HG03442 (cell line): ENCODE results near the gene OPCML.

Experiments
- ATAC-seq: cut with Tn5 transposase; IDR thresholded peaks from one replicate; pipeline ENCODE4 v1.9.1; 2021; ENCODE audit warnings: mild to moderate bottlenecking, moderate library complexity; ENCODE audit not compliant: unreplicated experiment

OPCML gene

DNA sequence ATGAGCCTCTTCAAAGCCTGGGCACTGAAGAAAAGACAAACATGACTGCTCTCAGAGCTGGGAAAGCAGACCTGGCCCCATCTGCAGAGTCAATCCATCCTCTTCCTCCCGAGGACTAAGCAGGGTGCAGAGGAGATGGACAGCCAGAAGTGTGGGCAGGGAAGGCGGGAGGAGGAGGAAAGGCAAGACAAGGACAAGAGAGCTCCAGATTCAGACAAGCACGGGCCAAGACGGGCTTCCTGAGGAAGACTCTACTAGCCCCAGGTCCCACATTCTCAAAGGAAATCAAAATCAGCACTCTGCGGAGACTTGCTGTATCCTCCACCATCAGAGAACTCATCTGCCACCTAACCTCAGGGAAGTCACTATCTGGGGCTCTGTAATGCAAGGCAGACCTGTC is 28.5 kb downstream of the OPCML start:
- no peak for ATAC-seq

DNA sequence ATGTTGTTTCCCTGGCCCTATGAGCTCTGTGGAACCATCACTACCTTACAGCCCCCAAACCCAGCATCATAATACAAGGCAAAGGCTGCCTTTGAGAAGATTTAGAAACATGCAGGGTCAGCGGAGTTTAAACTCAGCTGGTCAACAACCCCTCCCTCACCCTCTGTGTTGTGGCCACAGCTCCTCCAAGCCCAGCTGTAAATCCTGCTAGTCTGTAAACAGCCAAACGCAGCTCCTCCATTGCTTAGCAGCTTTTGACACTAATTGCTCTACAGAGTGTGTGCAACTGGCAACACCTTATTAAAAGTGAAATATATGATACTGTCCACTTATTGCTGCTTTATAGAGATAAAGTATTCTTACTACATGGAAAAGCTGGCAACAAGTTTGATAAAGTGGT is 29.1 kb downstream of the OPCML start:
- no peak for ATAC-seq

DNA sequence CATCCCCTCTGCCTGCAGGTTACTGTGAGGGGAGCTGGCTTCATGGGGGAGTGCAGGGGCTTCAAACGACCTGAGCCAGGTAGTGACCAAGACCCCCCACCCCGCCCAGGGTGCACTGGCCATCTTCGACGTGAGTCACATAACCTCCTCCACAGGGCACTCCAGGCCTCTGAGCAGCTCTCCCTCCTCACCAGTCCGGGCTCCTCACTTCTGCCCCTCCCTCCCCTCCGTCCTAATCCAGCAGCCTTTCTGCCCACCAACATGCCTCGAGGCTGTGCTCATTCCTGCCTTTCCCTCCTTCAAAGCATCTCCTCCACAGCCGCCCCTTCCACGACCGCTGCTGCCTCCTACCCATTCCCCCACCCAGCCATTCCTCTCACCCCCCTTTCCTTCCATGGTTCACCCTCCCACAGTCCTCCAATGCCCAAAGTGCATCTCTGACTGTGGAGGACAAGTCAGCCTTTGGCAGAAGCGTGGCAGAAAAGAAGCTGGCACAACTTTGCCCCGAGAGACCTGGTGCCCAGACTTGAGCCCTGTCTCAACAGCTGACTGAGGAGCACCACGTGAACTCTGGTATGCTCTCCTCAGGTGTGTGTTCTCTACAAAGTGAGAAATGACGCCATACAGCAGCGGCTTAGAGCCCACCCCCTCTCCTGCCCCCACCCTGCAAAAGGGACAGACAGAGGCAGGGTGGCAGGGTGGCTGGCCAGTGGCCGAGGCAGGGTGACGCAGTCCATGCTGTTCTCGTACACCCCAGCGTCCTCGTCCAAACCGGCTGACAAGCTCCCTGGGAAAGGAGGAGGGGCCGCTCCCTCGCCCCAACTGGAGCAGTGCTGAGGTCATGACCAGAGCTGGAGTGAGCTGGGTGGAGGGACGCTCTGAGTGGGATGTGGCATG is 30.4 kb downstream of the OPCML start:
- ATAC-seq: no peak

DNA sequence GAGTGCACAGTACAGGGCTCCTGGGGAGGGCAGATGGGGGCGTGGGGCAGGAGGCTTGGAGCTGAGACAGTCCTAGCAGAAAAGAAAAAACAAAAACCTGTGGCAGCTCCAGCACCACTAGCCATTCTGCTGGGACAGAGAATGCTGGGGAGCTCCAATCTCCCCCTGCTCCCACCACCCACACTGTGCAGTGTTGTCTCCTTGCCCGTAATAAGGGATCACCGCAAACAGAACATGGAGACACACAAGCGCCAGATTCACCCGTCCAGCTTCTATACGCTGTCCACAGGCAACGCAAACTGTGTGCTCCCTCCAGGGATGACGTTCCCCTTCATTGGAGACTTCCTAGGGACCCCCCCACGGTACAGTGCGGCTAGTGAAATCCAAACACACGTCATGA is 31.4 kb downstream of the OPCML start:
- no peak for ATAC-seq

DNA sequence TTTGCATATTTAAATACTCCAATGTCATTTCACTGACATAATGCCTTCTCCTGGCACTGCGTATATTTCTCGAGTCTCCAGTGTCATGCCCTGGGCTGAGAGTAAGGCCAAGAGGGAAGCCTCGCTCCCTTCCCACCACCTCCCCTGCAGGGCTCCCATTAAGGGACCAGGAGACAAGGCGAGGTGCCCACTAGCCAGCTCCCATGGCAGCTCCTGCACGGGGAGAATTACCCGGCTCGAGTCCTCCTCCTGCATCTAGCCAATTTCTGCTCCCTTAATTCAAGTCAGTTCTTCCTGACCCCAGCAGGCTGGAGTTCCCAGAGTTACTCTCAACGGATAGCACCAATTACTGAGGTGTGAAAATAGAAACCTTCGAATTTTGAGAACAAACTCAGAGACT is 31.9 kb downstream of the OPCML start:
- ATAC-seq: no peak

DNA sequence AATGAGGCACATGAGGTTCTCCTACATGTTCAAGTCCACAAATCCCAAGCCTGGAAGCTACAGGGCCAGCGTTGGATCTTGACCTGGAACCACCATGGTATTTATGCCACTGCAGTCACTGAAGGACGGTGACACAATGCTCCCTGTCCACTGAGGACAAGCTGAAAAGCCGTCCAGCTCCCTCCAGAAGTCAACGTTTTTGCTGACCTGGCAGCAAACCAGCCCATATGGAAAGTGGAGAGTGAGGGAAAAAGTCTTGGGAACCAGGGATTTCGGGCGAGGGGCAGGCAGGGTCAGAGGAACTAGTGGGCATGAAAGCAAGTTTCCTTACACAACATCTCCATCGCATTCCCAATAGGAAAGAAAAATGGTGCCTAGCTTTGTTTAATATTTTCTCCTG is 33.3 kb downstream of the OPCML start:
- no peak for ATAC-seq

DNA sequence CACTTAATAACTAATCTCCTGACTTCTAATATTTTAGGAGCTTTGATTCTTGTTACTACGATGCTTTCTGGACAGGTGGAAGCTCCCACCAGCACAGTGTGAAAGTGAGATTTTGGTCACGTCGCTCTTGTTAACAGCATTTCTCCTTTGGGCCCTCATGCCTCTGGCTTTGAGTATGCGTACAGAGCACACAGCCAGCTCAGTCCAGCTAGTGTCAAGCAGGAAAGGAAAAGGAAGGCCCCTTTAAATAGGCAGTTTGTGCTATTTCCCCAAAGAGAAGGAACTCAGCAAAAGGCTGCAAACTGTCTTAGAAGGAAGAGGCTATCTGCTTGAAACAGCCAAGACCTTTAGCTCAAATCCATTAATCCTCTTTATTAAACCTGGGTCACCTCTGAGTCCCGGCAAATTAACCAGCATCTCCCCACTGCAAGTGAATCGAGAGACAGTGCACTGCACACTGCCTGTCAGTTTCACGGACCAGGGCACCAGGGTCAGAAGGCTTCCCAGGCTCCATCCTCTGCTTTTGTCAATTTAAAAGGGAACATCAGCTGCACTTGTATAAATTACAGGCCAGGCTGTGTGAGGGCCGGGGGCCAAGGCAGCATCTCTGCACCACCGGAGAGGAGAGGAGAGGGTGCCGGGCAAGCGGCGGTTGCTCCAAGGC is 34.7 kb downstream of the OPCML start:
- ATAC-seq: no peak

DNA sequence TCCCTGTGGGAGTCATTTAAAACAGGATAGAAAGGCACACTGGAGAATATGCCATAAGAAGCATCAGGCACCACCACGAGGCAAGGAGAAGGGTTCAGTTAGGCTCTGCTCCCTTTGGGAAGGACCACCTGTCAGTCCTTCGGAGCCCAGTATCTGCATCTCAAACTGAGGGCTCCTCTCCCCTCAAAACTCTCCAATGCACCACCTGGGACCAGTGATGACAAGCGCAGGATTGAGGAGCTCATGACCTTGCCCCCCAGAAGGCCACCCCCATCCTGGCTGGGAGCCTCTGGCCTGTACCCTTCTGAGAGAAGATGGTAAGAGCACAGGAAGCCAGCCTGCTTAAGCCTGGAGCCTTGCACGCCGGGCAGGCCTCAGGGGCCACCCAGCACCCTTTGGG is 39.4 kb downstream of the OPCML start:
- no peak for ATAC-seq

DNA sequence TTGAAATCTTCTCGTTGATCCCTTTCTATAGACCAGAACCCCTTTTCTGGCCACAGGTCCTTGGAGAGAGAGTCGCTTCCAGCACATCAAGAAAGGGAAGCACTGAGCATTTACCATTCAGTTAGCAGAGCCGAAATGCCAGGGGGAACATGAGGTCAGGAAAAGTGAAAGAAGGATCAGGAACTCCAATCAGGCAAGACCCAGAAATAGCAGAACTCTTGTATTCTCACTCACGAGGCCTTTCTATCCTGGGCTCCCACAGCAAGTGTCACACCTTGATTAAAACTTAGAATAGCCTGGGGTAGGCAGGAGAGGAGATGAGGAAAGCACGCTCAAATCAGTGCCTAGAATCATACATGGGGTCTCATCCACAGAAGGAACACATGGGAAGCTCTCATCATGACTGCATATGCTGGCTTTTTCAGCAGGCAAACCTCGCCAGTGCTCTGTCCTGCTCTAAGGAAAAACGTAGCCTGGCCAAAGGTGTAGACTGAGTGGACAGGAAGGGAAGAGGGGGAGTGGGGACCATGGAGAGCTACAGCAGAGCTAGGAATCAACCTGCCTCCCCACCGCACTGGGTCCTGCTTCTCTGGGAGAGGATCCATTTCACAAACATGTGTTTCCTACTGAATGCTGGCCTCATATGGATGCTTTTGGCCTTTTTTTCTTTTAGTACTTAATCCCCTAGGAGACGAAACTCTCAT is 40.5 kb downstream of the OPCML start:
- ATAC-seq: no peak

DNA sequence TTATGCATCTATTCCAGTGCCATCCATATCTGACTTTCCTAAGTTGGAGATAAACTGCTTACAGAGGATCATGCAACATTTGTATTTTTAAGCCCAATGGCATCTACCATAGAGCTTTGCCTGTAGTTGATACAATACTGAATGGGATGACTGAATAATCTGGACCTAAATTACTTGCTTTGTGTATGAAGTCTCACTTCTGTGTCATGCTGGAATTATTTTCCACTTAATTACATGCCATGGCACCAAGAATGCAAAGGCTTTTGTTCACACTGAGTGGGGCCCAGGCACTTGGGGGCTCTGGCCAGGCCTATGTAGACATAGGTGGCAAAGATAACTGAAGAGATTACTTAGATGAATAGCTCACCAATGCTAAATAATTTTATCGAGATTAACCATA is 51.6 kb downstream of the OPCML start:
- ATAC-seq: no peak

DNA sequence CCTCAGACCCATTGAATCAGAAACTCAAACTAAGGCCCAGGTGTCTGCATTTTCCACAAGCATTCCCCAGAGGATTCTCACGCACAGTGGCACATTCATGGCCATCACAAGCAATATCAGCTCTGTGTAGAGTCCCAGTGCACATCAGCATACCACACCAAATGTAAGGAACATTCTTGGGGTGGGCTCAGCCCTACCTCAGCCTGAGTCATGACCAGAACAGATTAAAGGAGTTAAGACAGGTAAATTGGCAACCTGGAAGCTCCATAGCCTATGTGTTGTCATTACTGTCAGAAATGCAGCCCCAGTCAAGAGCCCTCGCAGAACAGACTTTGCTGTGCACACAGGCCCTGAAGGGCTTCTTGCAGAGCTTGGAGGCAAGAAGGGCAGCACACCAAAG is 53.1 kb downstream of the OPCML start:
- no peak for ATAC-seq

DNA sequence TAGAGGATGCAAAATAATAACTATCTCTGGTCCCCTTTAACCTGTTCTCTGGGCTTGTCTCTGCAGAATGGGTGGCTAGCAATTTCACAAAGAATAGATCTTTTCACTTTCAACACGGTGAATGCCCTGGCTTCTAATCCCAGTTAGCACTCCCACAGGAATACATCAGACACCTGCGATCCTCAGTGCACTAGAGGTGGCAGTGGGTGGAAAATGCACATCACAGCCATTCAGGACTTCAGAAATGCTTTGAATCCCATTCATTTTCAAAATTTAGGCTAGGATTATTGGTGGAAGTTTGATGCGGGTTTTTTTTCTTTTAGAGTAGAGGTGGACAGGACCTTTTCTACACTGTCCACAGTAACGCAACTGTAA is 55.1 kb downstream of the OPCML start:
- ATAC-seq: no peak

DNA sequence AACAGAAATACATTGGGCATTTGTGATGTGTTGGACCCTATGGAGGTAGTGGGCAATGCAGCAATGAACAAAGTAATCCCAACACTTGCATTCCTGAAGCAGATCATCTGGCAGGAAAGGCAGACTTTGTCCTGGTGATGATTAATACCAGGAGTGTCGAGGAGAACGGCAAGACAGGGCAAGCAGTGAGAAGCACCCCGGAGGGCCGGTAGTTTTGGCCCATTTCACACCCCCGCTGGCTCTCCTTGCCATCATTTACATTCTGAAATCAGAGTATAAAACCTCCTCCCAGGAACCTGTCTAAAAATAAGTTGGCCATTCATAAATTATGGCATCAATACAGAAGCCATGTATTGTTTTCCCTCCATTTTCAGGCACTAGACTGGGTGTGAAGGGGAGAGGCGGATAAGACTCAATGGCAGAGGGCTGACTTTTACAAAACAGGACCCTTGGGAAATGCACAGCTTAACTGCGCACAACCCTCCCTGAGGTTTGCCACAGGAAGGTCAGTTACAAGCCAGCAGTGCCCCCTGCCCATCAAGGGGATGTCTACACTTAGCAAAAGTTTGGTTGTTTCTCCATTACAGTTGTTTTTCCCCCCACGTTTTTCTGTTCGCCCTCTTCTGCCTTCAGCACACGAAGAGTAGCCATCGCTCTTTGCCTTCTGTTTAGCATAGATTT is 55.6 kb downstream of the OPCML start:
- no peak for ATAC-seq

DNA sequence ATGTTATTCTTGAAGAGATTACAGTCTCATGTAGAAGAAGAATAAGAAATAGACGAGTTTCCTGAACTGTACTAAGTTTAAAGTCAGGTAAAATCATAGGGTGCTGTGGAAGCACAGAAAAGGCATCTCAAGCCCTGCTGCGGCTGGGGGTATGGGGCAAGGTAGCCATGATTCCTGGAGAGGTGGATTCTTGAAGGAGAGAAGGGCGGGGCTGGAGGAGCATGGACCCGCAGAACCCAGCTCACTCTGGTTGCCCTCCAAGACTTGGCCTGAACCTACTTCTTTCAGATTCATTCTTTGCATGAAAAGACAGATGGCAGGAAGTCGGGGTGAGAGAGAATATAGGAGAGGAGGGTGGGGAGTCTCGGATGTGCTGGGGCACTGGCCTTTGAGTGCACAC is 57.8 kb downstream of the OPCML start:
- ATAC-seq: no peak

DNA sequence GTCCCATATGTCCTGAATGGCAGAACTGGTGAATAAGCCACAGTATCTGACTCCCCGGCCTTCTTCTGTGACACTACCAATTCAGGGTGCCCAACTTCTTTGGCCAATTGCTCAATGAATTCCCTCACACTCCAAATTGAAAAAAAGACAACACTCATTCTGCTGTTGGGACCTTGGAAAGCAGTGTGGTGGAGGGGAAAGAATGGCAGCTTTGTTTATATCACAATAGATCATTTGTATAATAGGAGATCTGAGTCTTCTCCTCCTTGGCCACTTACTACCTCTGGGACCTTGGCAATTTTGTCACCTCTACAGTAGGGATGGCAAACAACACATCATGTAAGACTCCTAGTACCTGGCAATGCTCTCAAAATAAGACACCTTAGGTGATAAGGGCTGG is 64.6 kb downstream of the OPCML start:
- no peak for ATAC-seq

DNA sequence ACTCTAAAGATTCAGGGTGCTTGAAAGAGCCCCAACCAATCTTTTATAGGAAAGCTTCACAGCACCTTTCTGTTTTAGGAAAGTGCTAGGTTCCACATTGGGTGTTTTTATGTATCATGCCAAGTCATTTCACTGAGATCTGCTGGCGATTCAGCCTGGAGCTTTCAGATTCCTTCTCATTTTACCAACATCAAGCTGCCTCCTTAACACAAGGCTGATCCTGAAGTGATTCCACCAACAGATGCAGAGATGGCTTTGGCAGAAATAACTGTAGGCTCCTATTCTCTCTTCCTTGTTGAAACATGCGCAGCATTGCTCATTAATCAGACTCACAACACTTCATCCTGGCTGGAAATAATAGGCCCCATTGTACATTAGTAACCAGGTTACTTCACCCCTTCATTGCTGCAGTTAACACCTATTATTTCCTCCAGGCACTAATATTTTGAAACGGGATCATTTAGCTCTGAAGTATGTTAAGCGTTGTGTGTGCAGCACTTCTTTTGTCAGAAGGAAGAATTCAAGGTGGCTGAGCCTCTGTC is 89.0 kb downstream of the OPCML start:
- no peak for ATAC-seq

DNA sequence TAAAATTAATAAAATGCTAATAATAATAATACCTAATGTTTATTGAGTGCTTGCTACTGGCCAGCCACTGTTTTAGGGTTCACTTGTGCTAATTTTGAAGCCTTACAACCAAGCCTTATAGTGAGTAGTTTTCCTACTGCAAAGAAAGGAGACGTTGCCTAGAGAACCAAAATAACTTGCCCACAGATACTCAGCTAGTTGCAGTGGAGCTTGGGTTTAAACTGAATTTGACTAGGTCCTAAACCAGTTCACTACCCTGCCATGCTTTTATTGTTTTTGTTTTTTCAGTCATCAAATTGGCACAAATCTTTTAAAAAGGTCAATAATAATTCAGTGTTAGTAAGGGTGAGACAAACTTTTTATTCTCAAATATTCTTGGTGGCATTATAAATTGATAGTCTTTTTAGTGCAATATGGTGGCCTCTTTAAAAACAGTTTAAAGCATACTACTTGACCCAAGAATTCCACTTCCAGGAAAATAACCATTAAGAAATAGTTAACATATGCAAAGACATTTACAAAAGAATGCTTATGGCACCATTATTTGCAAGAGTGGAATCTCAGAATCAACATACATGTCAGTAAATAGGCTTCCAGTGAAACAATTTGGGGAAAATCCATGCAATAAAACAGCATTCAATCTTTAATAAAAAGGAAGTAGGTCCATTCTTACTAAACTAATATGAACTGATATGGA is 90.2 kb downstream of the OPCML start:
- no peak for ATAC-seq

DNA sequence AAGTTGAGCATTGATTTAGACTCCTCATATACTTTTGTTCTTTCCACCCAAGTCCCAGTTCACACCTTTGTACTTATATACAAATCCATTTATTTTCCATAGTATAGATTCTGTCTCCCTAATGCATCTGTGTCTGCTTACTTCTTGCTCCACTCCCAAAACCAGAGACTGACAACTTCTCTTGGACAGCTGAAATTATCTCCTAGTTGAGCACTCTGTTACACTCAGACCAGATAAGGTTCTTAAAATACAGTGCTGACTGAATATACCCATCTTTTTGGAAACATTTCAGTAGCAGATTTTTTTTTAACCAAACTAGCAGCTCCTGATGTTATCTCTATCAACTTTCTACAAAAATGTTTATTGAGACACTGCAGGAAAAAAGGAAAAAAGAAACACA is 106.3 kb downstream of the OPCML start:
- no peak for ATAC-seq

DNA sequence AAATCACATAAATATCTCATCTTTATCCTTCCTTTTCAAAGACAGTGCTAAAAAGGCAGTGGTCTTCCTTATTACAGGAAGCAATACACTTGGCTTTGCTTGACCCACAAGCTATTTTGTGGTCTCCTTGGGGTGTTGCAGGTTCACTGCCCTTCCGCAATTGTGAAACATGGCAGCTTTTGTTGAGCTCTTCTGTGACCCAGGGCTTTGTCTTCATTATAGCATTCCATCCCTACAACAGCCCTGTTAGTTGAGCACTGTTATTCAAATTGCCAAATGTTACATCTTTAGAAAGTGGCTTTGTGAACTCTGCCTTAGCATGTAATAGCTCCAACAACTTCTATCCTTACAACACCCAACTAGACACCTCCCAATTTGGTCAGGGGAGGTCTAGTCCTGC is 107.1 kb downstream of the OPCML start:
- no peak for ATAC-seq

DNA sequence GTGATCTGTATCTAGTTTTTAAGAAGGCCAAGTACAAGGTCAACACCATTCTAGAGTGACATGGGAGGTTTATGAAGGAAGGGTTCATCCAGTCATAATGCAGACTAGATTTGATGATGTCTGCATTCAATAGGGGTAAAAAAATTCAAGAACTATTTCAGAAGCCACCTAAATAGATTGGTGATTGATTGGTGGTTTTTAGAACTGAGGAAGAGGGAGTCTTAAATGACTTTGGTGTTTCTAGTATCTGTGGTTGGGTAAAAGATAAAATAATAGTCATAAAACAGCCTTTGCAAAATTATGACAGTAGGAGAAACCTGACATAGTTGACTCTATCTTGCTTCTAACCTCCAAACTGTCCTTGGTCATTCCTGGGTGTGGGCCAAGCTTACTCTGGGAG is 114.1 kb downstream of the OPCML start:
- ATAC-seq: no peak

DNA sequence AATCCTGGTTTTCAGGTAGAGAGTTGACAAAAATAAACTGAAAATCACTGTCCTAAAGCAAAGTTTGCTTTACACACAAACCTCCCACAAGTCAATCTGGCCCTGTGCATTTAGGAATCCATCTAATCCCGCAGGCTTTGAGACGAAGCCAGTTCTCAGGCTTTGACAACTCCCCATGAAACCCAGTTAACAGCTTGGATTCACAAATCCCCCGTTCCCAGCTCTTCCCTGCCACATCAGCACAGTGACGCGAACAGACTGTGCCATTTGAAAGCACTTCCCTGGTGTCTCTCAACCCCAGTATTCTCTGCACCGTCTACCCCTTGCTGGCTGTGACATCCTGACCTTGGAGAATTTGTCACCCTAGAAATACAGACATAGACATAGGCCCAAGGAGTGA is 117.8 kb downstream of the OPCML start:
- ATAC-seq: no peak
